Kidney capillary endothelial cell (primary cell): ENCODE results near the gene ZNF285.
A peak's percentile ranks its signal among the peaks of the same experiment; 100 is the strongest.
"Not testable (repeated sequence)": the region's sequence is repeated elsewhere in the genome, so short reads cannot be mapped to it uniquely, and the experiment has no call there.

ENCODE experiments used
- DNase-seq: peaks from one replicate; pipeline ENCODE4 v3.0.0-alpha.2; 2018; ENCODE audit warnings: low spot score

The ZNF285 gene

DNA sequence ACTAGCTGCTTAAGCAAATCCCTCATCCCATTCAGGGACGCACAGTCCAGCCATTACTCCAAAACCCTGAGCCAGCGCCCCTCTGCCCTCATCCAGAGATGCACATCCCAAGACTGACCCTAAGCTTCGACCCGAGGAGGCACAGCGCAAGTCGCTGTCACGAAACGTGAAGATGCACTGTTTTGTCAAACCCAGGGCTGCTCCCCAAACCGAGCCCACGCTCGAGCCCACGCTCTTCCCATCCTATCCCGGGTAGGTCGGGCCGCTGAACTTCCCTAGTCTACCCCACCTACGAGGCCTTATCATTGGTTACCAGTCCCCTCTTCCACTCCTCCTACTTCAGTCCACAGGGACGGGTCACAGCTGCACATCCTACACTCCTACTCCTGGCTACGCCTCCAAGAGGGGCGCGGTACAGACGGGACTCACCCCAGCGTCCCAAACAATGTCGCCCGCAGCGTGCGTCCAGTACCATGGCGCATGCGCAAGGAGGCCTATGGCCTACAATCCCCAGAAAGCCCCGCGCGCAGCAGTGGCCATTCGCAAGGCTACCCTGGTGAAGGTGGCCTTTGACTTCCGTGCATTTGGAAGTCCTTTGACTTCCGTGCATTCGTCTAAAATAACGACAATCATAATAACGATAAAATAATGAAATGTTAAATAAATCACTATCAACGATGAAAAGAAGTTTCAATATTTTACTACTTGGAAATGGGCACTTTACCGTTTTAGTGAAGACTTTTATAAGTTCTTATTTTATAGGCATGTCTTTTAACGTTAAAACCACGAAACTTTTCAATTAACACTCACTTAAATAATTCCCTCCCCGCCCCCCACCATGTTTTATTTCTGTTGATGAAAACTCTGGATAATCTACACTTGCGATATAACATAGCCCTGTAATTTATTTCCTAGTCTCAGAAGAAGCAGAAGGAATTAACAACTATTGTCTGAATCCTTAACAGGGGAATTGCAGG, at the start of gene ZNF285:
Gene ZNF285 (minus strand): TSS at position 470 of the 977 bp plus-strand sequence. CDS start 4,395 bp downstream, outside the sequence.
- peak; percentile 95 for DNase-seq

DNA sequence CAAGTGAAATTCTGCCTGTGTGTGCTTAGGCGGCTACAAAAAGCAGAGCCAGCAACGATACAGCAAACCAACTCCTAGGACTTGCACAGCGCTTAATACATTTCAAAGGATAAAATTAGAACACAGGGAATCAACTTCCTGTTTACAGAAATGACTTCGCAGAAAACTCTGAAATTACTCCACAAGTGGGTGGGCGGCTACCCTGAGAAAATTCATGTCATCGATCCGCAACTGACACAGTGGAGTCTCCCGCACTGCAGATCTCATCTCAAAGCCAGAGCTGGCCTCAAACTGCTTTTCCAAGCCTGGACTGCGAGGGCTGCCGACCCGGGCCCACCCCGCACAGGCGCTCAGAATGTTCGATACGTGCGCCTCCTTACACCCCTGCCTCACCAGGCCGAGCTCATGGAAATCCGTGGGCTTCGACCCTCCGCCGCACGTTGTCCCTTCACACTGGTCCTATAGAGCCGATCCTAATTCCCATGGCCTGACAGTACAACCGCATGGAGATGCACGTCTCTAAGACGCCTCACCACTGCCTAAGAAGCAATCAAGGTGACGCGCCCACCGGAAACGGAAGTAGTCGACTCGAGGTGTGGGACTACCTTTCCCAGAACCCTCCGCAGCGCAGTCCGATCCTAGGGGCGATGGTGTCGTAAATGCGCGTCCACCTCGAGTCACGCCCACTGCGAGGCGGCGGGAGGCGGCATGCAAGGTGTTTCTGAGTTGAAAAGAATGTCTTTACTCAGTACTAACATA, 46.7 kb upstream of the ZNF285 start, which contains the start of gene ZNF229:
Gene ZNF229 (minus strand): TSS at position 557 of the 759 bp plus-strand sequence. CDS start 5,625 bp downstream, outside the sequence.
- peak; percentile 89 for DNase-seq

DNA sequence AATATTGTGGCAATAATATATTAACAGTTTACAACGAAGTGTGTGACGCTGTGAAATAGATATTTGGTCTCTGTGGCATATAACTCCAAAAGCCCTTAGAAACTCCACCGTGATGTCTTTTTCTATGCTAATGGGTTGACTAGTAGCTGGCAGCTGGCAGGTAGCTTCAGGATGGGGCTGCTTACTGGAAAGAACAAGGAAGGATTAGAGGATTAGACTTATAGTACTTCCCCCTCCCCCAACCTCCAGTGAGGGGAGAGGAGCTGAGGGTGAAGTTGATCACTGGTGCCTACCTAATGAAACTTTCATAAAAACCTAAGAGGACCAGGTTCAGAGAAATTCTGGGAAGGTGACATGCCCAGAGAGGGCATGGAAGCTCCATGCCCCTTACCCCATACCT, 37.0 kb upstream of the ZNF285 start:
- no peak for DNase-seq

DNA sequence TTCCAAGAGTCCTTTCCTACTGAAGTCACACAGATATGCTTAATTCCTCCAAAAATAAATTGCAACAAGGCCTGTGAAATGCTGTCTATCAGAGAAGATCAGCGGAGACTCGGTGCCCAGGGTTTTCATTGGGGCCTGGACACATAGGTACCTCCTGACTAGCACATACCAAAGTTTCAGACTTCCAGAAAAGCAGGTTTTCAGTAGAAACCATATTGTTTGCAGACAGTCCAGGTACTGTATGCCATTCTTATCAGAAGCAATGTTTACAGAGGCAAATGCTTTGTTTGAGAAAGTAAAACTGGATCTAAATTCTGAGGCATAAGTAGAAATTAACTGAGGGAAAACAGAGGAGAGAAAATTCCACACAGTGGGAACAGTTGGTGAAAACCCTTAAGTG, 34.0 kb upstream of the ZNF285 start:
- no peak for DNase-seq

DNA sequence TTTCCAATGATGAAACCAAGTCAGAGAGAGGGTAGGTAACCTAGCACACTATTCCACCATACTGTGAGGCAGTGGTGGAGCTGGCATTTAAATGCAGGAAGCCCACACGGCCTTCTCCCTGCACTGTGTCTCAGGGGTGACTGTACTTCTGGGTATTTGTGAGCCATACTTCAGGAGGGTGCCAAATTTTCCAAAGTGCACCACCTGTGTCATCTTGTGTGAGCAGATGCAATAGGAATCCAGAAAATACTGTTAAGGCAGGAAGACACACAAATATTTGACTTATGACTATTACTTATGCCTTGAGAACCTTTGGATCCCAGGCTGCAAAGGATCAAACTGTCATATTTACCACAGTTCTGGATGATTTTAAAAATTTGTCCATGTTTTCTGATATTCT, 29.5 kb upstream of the ZNF285 start:
- DNase-seq, result no peak

DNA sequence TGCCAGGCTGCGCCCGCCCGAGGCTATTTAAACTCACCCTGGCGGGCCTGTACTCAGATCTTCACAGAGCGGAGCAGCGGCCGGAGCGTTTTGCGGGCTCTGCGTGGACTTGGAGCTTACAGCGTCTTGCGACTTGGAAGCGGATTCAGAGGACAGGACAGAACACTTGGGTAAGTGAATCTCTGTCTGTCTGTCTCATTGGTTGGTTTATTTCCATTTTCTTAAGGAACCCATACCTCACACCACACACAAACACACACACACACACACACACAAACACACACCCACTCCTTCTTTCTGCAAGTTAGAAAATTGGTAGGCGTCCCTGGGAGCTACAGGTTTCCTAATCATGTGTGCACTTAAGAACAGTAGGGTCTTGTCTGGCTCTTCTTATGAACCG, 14.1 kb upstream of the ZNF285 start:
- not testable (repeated sequence) for DNase-seq

DNA sequence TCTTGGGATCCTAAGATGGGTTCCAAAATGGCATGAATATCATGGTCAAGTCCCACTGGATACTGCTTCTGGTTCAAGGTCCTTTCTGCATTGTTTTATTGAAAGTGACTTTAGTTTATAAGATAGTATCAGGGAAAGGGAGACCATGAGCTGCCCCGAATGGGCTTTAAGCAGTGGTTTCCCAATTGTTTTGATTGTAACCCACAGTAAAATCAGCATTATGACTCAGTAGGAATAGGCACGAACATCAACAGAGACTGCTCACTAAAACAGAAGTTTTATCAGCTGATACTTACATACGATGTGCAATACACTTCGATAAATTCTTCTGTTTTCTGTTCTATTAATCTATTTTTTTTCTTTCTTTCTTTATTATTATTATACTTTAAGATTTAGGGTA, 12.1 kb downstream of the ZNF285 start:
- not testable (repeated sequence) for DNase-seq

DNA sequence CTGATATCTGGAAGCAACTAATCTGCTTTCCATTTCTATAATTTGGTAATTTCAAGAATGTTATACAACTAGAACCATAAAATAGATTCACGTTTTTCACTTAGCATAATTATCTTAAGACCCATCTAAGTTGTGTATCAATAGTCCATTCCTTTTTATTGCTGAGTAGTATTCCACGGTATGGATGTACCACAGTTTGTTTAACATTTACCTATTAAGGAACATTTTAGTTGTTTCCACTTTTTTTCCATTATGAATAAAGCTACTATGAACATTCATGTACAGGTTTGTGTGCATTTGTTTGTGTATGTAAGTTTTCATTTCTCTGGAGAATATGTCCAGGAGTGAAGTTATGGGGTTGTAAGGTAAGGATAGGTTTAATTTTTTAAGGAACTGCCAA, 26.6 kb downstream of the ZNF285 start:
- DNase-seq, result no peak

DNA sequence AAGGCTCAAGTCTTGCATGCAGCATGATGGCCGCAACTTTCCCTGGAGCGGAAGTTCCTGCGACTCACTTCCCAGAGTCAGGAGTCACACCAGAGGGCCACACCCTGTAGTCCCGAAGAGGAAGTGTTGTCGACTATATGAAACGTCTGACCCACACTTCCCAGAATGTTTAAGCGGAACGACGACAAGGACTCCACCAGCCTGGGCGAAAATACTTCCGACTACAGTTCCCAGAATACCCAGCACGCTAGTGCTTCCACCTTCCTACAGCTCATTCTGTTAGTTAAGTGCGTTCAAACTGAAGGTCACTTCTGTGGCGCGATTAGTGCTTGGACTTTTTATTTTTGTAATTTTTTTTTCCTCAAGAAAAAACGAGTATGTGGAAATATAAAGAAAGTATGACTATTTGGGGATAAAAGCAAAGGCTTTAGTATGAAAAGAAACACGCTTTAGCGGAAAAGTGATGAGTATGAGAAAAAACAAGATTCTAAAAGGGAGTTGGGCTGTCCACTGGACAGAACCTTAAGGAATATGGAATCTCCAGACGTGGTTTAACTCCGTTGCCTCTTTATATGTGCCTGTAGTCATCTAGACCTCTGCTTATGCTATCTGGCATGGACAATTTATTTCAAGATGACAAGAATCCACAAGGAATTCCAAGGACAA, 29.5 kb downstream of the ZNF285 start:
- DNase-seq, result no peak

DNA sequence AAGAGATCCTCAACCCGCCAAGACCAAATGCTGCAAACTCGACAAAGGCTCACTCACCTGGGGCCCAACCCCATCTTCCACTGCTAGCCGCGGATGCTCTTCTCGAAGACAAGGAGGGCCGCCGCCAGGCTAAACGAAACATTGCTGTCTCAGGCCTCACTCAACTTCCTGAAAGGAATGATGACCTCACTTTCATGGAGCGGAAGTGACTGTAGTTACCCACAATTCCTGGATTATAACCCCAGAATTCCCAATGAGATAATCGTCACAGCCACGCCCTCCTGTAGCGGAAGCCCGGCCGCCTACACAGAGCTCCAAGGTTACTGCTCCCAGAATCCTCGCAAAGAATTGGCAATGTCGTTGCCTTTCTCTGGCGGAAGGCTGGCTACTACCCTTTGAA, 34.4 kb downstream of the ZNF285 start:
- DNase-seq, result no peak

DNA sequence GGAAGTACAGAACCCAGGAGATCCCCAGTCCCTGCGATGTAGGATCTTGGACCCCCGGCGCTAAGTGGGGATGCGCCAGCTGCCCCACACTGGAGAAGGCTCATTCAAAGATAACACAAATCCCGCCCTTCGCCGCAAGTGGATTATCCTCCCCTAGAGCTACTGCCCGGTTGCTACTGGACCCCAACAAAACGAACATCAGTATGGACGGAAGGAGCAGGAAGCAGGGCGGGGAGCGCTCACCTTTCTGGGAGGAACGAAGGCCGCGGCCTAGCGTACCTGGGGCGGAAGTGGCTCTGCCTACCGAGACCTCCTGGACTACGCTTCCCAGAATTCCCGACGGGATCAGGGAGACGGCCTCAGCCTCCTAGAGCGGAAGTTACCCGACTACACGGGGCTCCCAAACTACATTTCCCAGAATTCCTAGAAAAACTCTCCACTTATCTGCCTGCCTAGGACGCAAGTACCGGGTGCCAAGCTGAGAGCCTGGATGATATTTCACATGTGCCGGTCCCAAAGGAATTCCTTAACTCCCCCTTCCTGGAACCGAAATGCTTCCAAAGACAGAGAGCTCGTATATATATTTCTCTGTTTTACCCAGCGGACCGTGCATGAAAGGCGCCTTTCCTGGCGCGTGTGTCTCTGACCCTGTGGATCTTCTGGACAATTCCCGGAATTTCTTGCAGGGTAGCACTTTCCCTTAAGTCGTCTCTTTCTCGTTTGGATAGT, 44.9 kb downstream of the ZNF285 start, which contains the start of gene ZNF112:
Gene ZNF112 (minus strand): TSS at position 298 of the 729 bp plus-strand sequence. CDS start 16,141 bp downstream, outside the sequence.
- peak; percentile 82 for DNase-seq

DNA sequence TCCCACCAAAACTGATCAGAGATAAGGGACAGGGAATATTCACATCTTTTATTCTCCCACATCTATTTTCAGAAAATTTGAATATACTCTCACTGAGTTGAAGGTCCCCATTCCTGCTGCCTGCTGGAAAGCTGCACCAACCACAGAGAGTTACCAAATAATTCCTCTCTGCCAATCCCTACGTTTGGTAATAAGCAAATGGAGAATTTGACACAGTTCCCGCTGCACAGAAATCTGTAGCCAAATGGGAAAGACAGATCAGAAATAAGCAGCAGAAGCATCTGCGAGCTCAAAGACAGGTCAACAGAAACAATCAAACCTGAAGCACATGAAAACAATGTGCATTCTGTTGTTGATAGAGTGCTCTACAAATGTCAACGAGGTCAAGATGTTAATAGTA, 54.9 kb downstream of the ZNF285 start:
- no peak for DNase-seq

DNA sequence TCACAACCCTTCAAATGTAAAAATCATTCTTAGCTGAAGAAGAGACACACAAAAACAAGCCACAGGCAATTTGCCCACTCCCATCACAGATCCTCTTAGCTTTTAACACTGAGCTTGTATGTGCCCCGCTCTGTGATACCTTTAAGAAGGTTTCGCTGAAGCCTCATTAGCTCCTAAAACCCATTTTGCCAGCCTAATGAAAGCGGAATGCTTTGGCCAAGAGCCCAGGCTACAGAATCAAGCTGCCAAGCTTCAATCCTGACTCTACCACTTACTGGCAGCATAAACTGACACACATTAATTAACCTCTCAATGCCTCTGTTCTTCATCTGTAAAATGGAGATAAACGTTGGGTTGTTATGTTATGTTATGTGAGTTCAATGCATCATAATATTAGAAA, 55.4 kb downstream of the ZNF285 start:
- no peak for DNase-seq

DNA sequence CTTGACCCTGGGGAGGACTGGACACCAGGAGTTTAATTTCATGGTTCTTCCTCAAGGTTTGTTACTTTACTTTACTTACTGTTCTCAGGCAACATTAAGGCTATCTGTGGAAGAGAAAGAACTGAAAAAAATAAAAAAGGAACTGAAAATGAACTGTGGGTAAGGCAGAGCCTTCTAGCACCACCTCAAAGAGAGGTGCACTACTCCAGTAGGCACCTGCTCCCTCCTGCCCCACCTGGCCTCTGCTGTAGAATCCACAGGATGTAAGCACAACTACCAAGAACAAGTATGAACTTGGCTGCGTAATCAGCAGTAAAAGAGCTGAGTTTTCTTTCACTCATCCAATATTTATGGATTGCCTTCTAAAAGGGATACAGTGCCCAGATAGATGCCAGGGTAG, 57.2 kb downstream of the ZNF285 start:
- DNase-seq, result no peak

DNA sequence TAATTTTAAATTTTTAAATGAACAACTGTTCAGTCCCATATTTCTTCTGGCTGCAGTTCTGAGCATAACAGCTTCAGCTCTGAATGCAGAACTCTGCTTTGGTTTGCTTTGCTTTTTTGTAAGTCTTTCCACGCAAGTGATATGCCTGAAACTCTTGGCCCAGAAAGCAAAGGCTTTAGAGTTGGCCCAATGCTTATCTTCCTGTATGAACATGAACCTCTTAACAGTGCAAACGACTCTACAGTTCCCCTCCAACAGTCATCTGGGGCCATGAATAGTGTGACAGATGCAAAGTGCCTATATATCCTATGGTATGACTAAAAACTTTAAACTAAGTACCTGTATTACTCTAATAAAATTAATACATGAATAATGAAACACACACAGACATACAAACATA, 59.6 kb downstream of the ZNF285 start:
- no peak for DNase-seq

DNA sequence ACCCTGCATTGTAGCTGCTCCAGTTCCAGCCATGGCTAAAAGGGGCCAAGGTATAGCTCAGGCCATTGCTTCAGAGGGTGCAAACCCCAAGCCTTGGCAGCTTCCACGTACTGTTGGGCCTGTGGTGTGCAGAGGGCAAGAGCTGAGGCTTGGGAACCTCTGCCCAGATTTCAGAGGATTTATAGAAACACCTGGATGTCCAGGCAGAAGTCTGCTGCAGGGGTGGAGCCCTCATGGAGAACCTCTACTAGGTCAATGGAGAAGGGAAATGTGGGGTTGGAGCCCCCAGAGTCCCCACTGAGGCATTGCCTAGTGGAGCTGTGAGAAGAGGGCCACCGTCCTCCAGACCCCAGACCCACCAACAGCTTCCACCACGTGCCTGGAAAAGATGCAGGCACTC, 66.8 kb downstream of the ZNF285 start:
- not testable (repeated sequence) for DNase-seq
